ENCODE measurements around the gene COX7B2.

The COX7B2 gene

GRCh38 chr4:46909078-46909477 is at the start of gene COX7B2:
COX7B2 (minus strand) TSS chr4:46909245; CDS start chr4:46735192, 174,053 bp downstream.
- DNase-seq (ENCODE audit: low read depth in 2 of 2, low spot score in 1 of 2): no peak

- no peak for DNase-seq (ENCODE audit: low read depth in 2 of 2, low spot score in 1 of 2)
Measured at GRCh38 chr4:46956451-46956850, 47.4 kb upstream of the COX7B2 start.

GRCh38 chr4:46955601-46956000 is 46.6 kb upstream of the COX7B2 start:
- no peak for DNase-seq (ENCODE audit: low read depth in 2 of 2, low spot score in 1 of 2)

GRCh38 chr4:46954643-46955042 is 45.6 kb upstream of the COX7B2 start:
- DNase-seq (ENCODE audit: low read depth in 2 of 2, low spot score in 1 of 2): no peak

- DNase-seq (ENCODE audit: low read depth in 2 of 2, low spot score in 1 of 2): no peak
Measured at GRCh38 chr4:46953564-46953963, 44.5 kb upstream of the COX7B2 start.

- DNase-seq (ENCODE audit: low read depth in 2 of 2, low spot score in 1 of 2): no peak
Measured at GRCh38 chr4:46952451-46952850, 43.4 kb upstream of the COX7B2 start.

- DNase-seq (ENCODE audit: low read depth in 2 of 2, low spot score in 1 of 2): no peak
Measured at GRCh38 chr4:46950826-46951225, 41.8 kb upstream of the COX7B2 start.

- DNase-seq (ENCODE audit: low read depth in 2 of 2, low spot score in 1 of 2): no peak
Measured at GRCh38 chr4:46949822-46950221, 40.8 kb upstream of the COX7B2 start.

GRCh38 chr4:46947541-46947940 is 38.5 kb upstream of the COX7B2 start:
- DNase-seq (ENCODE audit: low read depth in 2 of 2, low spot score in 1 of 2): no peak

- DNase-seq (ENCODE audit: low read depth in 2 of 2, low spot score in 1 of 2): no peak
Measured at GRCh38 chr4:46946919-46947536, 38.0 kb upstream of the COX7B2 start.

GRCh38 chr4:46945062-46945461 is 36.0 kb upstream of the COX7B2 start:
- DNase-seq (ENCODE audit: low read depth in 2 of 2, low spot score in 1 of 2): no peak

GRCh38 chr4:46944345-46944744 is 35.3 kb upstream of the COX7B2 start:
- no peak for DNase-seq (ENCODE audit: low read depth in 2 of 2, low spot score in 1 of 2)

GRCh38 chr4:46937493-46937892 is 28.4 kb upstream of the COX7B2 start:
- DNase-seq (ENCODE audit: low read depth in 2 of 2, low spot score in 1 of 2): no peak

GRCh38 chr4:46934726-46935125 is 25.7 kb upstream of the COX7B2 start:
- no peak for DNase-seq (ENCODE audit: low read depth in 2 of 2, low spot score in 1 of 2)

- DNase-seq (ENCODE audit: low read depth in 2 of 2, low spot score in 1 of 2): no peak
Measured at GRCh38 chr4:46933686-46934085, 24.6 kb upstream of the COX7B2 start.

- DNase-seq (ENCODE audit: low read depth in 2 of 2, low spot score in 1 of 2): no peak
Measured at GRCh38 chr4:46931981-46932380, 22.9 kb upstream of the COX7B2 start.

GRCh38 chr4:46930891-46931290 is 21.8 kb upstream of the COX7B2 start:
- DNase-seq (ENCODE audit: low read depth in 2 of 2, low spot score in 1 of 2): no peak

GRCh38 chr4:46927201-46927600 is 18.2 kb upstream of the COX7B2 start:
- no peak for DNase-seq (ENCODE audit: low read depth in 2 of 2, low spot score in 1 of 2)

GRCh38 chr4:46924789-46925529 is 15.9 kb upstream of the COX7B2 start:
- no peak for DNase-seq (ENCODE audit: low read depth in 2 of 2, low spot score in 1 of 2)

GRCh38 chr4:46922205-46922604 is 13.2 kb upstream of the COX7B2 start:
- no peak for DNase-seq (ENCODE audit: low read depth in 2 of 2, low spot score in 1 of 2)

- no peak for DNase-seq (ENCODE audit: low read depth in 2 of 2, low spot score in 1 of 2)
Measured at GRCh38 chr4:46908148-46908547, 897 bp downstream of the COX7B2 start.

GRCh38 chr4:46900082-46900481 is 9.0 kb downstream of the COX7B2 start:
- DNase-seq (ENCODE audit: low read depth in 2 of 2, low spot score in 1 of 2): no peak

GRCh38 chr4:46894826-46895225 is 14.2 kb downstream of the COX7B2 start:
- no peak for DNase-seq (ENCODE audit: low read depth in 2 of 2, low spot score in 1 of 2)

Data from stimulated activated CD8-positive, alpha-beta memory T cell treated with anti-CD3 and anti-CD28 coated beads, Interleukin-4, amount 100 ng/mL, for 4 hours (primary cell).